ENCODE results near the gene CTNS. TPM values are rescaled to one million over a fixed set of nuclear protein-coding genes. Genes with fewer than 3 reads are reported as not detected.
A peak's percentile ranks its signal among the peaks of the same experiment; 100 is the strongest.

The CTNS gene
- 8.9 and 26.6 TPM in 2 replicates for total RNA-seq (2014; rRNA removed; shearing (Covaris generic))

GRCh38 chr17:3636154-3636907, at the start of gene CTNS, which contains the start of gene SHPK:
TSS of gene CTNS (plus strand) at chr17:3636760. CDS start at chr17:3640207, 3,447 bp downstream.
TSS of gene SHPK (minus strand) at chr17:3636250. CDS start at chr17:3636219, 31 bp downstream.
- peaks cover 22% of the 10 kb centered on the region for H3K4me1 ChIP-seq (replicated peaks)
- peak within 1 kb of the TSS; percentile 80 for H3K4me3 ChIP-seq
- no peaks in the 10 kb centered on the region; the same call in 1 of the 2 replicates for H3K9me3 ChIP-seq (replicated peaks)
- no peaks in the 10 kb centered on the region for H3K27me3 ChIP-seq (replicated peaks)
- H3K27ac ChIP-seq = peak within 1 kb of the TSS; percentile 93
- peaks cover 11% of the 10 kb centered on the region; the same call in 1 of the 2 replicates for H3K36me3 ChIP-seq
- peak; percentile 96 to 98 for DNase-seq (ENCODE audit: low read depth in 1 of 2, low spot score in 2 of 2)

DNA sequence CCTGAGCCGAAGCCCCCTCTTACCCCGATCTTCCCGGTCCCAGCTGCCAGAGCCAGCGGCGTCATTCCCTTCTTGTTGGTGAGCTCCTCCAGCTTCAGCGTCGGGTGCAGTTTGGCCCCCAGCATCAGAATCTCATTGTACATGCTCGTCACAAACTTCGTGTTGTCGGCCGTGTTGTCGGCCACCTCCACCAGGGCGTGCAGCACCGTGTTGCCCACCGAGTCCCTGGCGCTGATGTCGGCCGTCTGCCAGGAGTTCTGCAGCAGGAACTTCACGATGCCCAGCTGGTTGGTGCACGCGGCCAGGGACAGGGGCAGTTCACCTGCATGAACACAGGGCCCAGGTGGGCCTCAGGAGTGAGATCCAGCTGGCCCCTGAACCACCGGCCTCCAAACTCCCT, 46.8 kb upstream of the CTNS start:
- Histone ChIP-seq H3K27ac (no peak overlapping the region), H3K9me3 (replicated peaks) (no peaks in the 10 kb centered on the region), H3K4me1 (replicated peaks) (no peaks in the 10 kb centered on the region), H3K36me3 (no peaks in the 10 kb centered on the region), H3K27me3 (replicated peaks) (no peaks in the 10 kb centered on the region), H3K4me3 (no peak overlapping the region)
- no peak for DNase-seq (ENCODE audit: low read depth in 1 of 2, low spot score in 2 of 2)

- Histone ChIP-seq H3K27me3 (replicated peaks) (no peaks in the 10 kb centered on the region), H3K36me3 (no peaks in the 10 kb centered on the region), H3K27ac (no peak overlapping the region), H3K4me3 (no peak overlapping the region), H3K4me1 (replicated peaks) (no peaks in the 10 kb centered on the region), H3K9me3 (replicated peaks) (no peaks in the 10 kb centered on the region)
- DNase-seq (ENCODE audit: low read depth in 1 of 2, low spot score in 2 of 2) = no peak
Measured at GRCh38 chr17:3590231-3590630, 46.3 kb upstream of the CTNS start.

GRCh38 chr17:3590768-3591167, 45.8 kb upstream of the CTNS start:
- Histone ChIP-seq H3K27me3 (replicated peaks) (no peaks in the 10 kb centered on the region), H3K4me1 (replicated peaks) (no peaks in the 10 kb centered on the region), H3K36me3 (no peaks in the 10 kb centered on the region), H3K9me3 (replicated peaks) (no peaks in the 10 kb centered on the region), H3K27ac (no peak overlapping the region), H3K4me3 (no peak overlapping the region)
- no peak for DNase-seq (ENCODE audit: low read depth in 1 of 2, low spot score in 2 of 2)

DNA sequence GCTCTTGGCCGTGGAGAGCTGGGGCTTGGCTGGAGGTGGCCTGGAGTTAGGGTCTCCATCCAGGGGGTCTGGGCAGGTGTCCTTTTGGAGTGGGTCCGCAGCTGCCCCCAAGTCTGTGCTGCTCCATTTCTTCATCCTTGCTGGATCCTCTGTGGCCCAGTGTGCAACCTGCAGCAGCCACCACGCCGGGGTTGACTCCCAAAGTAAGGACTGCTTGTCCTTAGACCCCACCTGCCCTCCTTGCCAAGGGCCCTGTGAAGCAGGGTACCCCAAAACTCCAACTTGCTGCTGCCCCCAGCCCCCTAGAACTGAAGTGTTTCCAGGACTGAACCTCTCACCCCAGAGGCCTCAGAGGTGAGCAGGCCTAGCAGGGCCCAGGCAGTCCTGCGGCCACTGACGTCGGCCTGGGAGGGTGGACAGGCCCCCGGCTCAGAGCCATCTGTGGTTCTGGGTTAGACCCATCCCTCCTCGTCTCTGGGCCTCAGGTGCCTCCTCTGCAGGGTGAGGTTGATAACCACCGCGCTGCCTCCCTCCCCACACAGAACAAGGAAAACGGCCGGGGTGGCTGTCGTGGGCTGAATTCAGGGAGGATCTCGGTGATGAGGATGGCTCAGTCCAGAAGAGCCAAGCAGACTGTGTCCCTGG, 44.2 kb upstream of the CTNS start:
- no peak overlapping the region for H3K4me3 ChIP-seq
- H3K36me3 ChIP-seq = no peaks in the 10 kb centered on the region
- no peaks in the 10 kb centered on the region for H3K27me3 ChIP-seq (replicated peaks)
- DNase-seq (ENCODE audit: low read depth in 1 of 2, low spot score in 2 of 2) = no peak
- H3K27ac ChIP-seq = no peak overlapping the region
- no peaks in the 10 kb centered on the region for H3K9me3 ChIP-seq (replicated peaks)
- H3K4me1 ChIP-seq (replicated peaks) = no peaks in the 10 kb centered on the region

- Histone ChIP-seq H3K9me3 (replicated peaks) (no peaks in the 10 kb centered on the region), H3K4me3 (no peak overlapping the region), H3K27me3 (replicated peaks) (no peaks in the 10 kb centered on the region), H3K4me1 (replicated peaks) (no peaks in the 10 kb centered on the region), H3K36me3 (no peaks in the 10 kb centered on the region), H3K27ac (no peak overlapping the region)
- DNase-seq (ENCODE audit: low read depth in 1 of 2, low spot score in 2 of 2) = no peak
Measured at GRCh38 chr17:3593384-3593783, 43.2 kb upstream of the CTNS start.

DNA sequence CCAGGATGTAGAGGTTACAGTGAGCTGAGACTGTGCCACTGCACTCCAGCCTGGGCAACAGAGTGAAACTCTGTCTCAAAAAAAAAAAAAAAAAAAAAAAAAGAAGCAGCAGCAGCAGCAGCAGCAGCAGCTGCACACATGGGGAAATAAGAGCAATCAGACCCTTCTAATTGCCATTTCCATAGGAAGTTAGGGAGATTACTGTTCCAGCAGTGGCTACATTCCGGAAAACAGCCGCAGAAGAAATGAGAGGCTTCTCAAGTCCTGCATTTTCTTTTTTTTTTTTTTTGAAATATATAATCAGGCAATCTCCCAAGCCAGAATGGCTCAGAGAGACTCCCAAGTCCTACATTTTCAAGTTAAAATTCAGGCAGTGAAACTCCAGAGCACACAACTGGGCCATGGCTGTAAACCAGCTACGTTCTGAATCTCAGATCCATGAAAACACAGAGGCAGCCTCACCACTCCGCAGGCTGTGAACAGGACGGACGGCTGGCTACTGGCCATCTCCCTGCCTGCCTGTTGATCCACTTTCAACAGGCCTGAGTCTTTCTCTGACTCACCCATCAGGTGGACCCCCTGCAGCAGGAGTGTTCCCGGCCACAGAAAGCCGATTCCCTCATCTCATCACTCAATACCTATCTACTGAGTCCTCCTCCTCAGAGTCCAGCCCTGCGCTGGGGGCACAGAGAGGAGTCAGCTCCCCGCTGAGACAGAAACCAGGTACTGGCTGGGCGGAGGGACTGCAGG, 42.3 kb upstream of the CTNS start:
- no peaks in the 10 kb centered on the region for H3K27me3 ChIP-seq (replicated peaks)
- no peak overlapping the region for H3K4me3 ChIP-seq
- H3K36me3 ChIP-seq = no peaks in the 10 kb centered on the region
- no peak overlapping the region for H3K27ac ChIP-seq
- H3K9me3 ChIP-seq (replicated peaks) = no peaks in the 10 kb centered on the region
- DNase-seq (ENCODE audit: low read depth in 1 of 2, low spot score in 2 of 2) = no peak
- no peaks in the 10 kb centered on the region for H3K4me1 ChIP-seq (replicated peaks)

DNA sequence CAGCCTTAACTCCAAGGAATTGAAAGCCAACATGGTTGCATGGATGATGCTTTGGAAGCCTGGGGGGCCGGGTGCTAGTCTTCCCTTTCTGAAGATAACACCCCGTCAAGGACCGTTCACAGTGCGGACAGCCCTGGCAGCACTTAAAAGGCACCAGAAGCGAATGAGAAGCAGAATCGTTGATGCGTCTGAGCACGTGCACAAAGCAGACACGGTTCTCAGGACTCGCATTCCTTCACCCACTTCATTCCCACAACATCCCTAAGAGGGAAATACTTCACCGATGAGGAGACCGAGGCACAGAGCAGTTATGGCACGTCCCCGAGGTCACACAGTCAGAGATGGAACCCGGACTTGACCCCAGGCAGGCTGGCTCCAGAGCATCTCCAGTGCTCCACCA, 41.6 kb upstream of the CTNS start:
- no peaks in the 10 kb centered on the region for H3K4me1 ChIP-seq (replicated peaks)
- no peak for DNase-seq (ENCODE audit: low read depth in 1 of 2, low spot score in 2 of 2)
- H3K4me3 ChIP-seq = no peak overlapping the region
- no peaks in the 10 kb centered on the region for H3K27me3 ChIP-seq (replicated peaks)
- H3K36me3 ChIP-seq = no peaks in the 10 kb centered on the region
- H3K27ac ChIP-seq = no peak overlapping the region
- H3K9me3 ChIP-seq (replicated peaks) = no peaks in the 10 kb centered on the region

- H3K9me3 ChIP-seq (replicated peaks) = no peaks in the 10 kb centered on the region
- H3K4me3 ChIP-seq = no peak overlapping the region
- no peaks in the 10 kb centered on the region for H3K27me3 ChIP-seq (replicated peaks)
- no peak overlapping the region for H3K27ac ChIP-seq
- no peak for DNase-seq (ENCODE audit: low read depth in 1 of 2, low spot score in 2 of 2)
- no peaks in the 10 kb centered on the region for H3K36me3 ChIP-seq
- no peaks in the 10 kb centered on the region for H3K4me1 ChIP-seq (replicated peaks)
Measured at GRCh38 chr17:3596804-3597464, 39.6 kb upstream of the CTNS start.

GRCh38 chr17:3598078-3598477, 38.5 kb upstream of the CTNS start:
- Histone ChIP-seq H3K9me3 (replicated peaks) (no peaks in the 10 kb centered on the region), H3K4me1 (replicated peaks) (no peaks in the 10 kb centered on the region), H3K36me3 (no peaks in the 10 kb centered on the region), H3K27ac (no peak overlapping the region), H3K4me3 (no peak overlapping the region), H3K27me3 (replicated peaks) (no peaks in the 10 kb centered on the region)
- DNase-seq (ENCODE audit: low read depth in 1 of 2, low spot score in 2 of 2) = no peak

GRCh38 chr17:3600529-3601205, 35.9 kb upstream of the CTNS start:
- no peaks in the 10 kb centered on the region for H3K9me3 ChIP-seq (replicated peaks)
- no peaks in the 10 kb centered on the region for H3K4me1 ChIP-seq (replicated peaks)
- no peak overlapping the region for H3K27ac ChIP-seq
- no peaks in the 10 kb centered on the region for H3K36me3 ChIP-seq
- H3K4me3 ChIP-seq = no peak overlapping the region
- H3K27me3 ChIP-seq (replicated peaks) = no peaks in the 10 kb centered on the region
- DNase-seq (ENCODE audit: low read depth in 1 of 2, low spot score in 2 of 2) = no peak

DNA sequence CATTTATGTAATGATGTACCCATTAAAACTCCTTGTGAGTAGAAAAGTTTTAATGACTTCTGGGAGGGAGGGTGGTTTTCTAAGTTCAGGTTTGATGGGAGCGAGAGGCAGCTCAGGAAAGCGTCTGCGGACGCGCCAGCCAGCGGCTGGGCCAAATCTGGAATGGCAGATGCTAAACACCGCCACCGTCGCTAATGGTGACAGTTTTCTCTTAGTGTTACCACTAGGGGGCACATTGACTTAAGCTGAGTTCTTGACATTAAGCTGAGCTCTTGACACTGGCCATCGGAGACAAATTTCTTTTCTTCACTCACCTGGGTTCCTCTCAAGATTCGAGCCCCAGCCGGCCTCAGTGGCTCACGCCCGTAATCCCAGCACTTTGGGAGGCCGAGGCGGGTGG, 34.1 kb upstream of the CTNS start:
- H3K9me3 ChIP-seq (replicated peaks) = no peaks in the 10 kb centered on the region
- H3K27ac ChIP-seq = no peak overlapping the region
- H3K4me1 ChIP-seq (replicated peaks) = no peaks in the 10 kb centered on the region
- no peak for DNase-seq (ENCODE audit: low read depth in 1 of 2, low spot score in 2 of 2)
- H3K27me3 ChIP-seq (replicated peaks) = no peaks in the 10 kb centered on the region
- no peaks in the 10 kb centered on the region for H3K36me3 ChIP-seq
- no peak overlapping the region for H3K4me3 ChIP-seq
